Frontal cortex (tissue), 4 donors: ENCODE results near the gene NCKAP5. TPM values are rescaled to one million over a fixed set of nuclear protein-coding genes. Genes with fewer than 3 reads are reported as not detected.
A peak's percentile ranks its signal among the peaks of the same experiment; 100 is the strongest.

Experiments used
- DNase-seq, 2 donors: peaks; one replicate each; pipeline ENCODE4 v3.0.0; 2012; ENCODE audit warnings: low spot score in 2 of 2
- FAIRE-seq: peaks from 2 replicates; lab custom pipeline; 2012; peaks lifted over from hg19 to GRCh38; lab: Jason Lieb, UNC
- total RNA-seq: library from RNA; depleted of rRNA; stranded (reverse); fragments of >200 nt; gene quantifications from one replicate; pipeline ENCODE4 v1.2.3, GENCODE V29; 2014
- donor health status: control.
- donor health status: control.
- donor health status: control.

The NCKAP5 gene
- total RNA-seq, 1 donor from 2014 or later, result 9.0 TPM

DNA sequence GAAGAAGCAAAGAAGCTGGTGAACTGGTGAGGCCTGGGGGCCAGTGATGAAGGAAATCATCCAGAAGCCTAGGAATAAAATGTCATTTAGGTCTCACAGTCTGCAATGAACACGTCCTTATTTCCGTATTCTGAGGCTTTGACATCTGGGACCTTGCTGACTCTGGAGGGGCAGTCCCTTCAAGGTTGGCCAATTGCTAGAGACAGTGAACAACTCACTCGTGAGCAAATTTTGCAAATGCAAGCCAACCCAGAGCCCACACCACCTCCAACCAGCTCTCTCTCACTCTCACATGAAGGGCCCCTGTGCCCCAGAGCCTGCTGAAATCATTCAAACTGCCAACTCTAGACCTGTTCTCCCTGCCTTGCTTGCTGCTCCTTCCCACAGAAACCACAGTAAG is 619.2 kb downstream of the NCKAP5 start:
- no peak for FAIRE-seq
- DNase-seq, result no peak

- FAIRE-seq, result no peak
- no peak for DNase-seq
Measured at GRCh38 chr2:132948211-132948610, 620.1 kb downstream of the NCKAP5 start.

DNA sequence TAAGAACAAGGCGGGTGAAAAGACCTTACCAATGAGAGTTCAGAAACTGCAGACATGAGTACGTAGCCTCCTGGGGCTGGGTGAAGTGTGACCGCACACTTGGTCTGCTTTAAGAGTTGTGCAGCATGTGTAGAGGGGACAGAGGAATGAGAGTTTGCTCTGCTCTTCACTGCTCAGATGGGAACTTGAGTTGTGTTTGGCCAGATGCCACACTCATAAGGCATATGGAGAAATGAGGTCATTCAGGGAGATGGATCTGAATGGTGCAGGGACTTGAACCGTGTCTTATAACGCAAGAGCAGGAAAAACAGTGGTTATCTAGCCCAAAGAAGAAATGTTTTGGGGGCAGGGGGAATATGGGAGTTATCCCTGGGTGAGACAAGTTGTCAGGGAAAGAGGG is 624.4 kb downstream of the NCKAP5 start:
- DNase-seq (no peak), FAIRE-seq (no peak)

DNA sequence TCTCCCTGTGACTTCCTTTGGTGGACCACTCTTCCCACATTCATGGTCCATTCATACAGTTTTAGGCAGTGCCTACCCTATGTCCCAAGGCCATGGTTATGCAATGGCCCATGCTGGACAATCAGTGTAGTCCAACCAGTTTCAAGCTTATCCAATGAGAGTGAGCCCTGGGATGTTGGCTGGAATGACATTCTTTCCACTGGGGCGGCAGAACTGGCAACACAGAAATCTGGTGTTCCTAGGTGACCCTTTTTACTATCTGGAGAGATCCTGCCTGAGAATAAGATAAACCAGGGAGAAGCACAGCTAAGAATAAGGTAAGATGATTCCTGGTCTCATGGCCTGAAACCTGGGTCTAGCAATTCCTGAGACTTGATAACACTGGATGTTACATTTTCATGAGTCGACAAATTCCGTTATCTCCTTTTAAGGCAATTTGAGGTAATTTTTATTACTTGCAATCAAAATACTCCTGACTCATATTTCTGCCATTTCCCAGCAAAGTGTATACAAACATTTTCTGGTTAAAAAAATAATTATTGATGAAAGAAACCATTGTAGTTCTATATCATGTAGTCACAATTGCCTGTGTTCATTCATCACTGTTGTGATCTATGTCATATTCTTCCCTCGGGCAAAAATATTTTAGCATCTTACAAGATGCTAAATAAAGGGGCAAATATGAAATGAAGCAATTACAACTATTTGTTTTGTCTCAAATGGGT is 626.8 kb downstream of the NCKAP5 start:
- DNase-seq (no peak), FAIRE-seq (no peak)

DNA sequence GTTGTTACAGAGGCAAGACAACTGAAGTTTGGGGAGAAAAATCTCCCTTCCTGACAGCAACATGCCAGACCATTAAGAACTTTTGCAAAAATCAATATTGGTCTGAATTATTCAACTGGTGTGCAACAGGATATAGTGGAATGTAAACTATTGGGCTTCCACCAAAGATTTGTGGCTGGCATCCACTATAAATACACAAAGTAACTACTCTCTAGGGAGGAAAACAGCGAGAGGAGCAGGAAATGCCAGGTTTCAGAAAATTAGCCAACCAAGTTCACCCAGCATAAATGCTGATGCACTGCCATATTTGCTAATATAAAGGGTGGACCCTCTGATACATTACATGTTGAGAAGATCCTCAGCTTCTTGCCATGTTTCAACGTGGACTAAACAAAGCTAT is 630.6 kb downstream of the NCKAP5 start:
- FAIRE-seq, result no peak
- no peak for DNase-seq

- FAIRE-seq, result no peak
- DNase-seq, result no peak
Measured at GRCh38 chr2:132936791-132937190, 631.5 kb downstream of the NCKAP5 start.

DNA sequence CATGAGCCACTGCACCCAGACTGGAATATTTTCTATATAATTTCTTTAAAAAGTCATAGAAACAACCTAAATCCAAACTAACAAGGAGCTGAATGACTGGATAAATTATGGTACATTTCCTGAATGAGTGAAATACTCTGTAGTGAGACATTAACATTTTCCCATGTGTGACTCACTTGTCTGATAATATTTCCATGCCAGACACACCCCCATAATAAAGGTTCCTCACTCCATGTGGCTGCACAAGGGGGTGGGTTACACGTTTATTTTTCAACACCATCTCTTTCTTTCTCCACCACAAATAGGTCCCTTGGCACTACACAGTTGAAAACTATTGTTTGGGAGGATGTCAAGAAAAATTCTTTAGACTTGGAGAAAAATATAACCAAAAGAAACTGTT is 632.0 kb downstream of the NCKAP5 start:
- DNase-seq, result no peak
- FAIRE-seq, result no peak

- DNase-seq, result no peak
- no peak for FAIRE-seq
Measured at GRCh38 chr2:132929786-132930185, 638.5 kb downstream of the NCKAP5 start.

DNA sequence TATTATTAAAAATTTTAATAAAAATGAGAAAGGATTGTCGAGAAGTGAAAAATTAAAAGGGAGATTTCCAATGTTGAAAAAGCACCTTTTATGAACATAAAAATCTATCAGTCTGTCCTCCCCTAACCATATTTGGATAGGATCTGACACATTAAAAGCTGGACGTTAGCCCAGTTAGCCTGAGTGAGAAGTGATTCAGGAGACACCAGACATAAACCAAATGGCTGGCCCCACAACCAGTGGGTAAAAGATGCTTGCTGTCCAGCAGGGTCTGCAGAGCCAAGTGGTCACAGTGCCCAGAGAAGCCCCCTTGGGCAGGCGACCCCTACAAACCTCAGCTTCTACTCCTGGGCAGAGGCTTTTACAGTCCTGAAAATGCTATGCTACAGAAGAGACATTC is 644.5 kb downstream of the NCKAP5 start:
- DNase-seq, result no peak
- FAIRE-seq, result no peak

DNA sequence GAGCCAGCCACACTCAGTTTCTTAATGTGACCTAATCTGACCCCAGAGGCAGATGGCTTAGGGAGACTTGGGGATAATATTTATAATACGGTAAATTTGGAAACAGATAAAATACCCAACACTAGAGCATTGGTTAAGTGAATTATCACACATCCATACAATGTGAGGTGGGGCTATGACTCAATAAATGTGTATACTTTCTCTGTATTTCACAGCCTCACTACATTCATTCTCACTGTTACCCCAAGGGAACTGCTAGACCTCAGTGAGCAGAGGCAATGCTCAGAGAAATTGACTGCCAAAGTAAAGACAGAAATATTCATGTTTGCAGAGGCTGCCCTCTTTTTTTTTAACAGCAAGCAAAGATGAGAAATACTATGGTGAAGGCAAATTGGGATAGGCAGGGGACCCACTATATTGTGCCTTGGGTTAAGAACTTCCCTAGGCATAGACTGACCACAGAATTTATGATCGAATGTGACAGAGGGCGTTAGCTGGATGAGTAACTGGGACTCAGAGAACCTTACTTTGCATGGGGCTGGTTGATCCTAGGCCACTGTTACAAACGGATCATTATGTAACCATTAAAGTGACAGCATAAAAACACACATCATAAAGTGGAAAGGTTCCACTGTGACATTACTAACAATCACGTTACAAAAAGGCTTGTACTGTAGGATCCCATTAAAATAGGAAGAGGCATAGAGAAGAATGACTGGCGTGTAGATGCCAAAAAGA is 652.3 kb downstream of the NCKAP5 start:
- DNase-seq, result no peak
- no peak for FAIRE-seq

DNA sequence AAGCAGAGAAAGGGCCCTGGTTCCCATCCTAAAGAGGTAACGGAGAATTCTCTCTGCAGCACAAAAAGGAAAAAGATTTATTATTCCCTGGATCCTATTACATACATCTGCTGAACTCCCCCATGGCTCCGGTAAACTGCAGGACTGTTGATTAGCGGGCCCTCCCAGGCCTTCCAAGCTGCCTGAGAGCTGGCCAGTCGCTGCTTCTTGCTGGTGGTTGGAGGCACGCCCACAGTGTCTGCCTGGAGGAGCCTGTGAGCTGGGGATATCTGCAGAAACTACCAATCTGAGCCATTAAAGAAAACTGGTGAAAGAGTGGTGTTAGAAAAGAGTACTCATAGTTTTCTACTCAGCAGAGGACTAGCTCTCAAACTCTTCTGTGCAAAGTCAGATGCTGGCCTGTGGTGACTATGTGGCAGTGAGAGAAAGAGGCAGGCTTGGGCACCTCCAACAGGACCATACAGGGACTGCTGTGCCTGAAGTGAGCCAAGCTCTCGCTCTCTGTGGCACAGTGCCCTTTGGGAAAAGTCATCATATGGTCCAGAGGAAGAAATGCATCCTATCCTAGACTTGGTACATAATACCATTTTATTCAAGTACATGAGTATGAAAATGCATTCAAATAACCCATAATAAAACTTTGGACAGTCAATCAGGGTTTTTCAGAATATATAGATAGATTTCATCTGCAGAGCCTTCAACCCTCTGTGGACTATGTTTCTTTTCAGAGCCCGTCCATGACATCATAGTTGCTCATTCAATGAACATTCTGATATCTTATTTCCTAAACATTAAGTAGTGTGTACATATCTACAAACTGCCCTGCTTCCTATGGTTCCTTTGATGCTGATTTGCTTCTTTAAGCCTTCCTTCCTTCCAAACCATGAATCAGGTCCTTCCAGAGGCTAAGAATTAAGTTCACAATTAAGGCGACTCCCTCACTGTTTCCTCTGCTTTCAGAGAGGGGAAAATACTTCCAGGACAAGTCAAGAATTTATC is 656.2 kb downstream of the NCKAP5 start:
- DNase-seq, result no peak
- no peak for FAIRE-seq

- DNase-seq (no peak), FAIRE-seq (no peak)
Measured at GRCh38 chr2:132910432-132910831, 657.8 kb downstream of the NCKAP5 start.

DNA sequence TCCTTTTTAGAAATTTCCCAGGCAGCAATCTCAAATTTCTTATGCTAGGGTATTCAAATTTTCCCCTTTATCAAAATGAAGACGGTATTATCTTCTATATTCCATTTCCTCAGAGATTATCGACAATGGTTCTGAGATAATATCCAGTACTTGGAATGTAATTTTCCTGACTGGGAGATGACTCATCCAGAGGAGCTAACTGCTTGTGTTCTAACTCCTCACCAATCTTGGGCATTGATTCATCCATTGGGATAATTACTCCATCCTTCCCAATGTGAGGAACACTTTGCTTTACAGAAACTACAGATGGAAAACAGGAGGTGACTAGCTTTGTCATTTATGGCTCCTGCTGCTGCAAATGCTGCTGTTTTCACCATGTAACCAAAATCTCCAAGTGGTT is 658.8 kb downstream of the NCKAP5 start:
- no peak for DNase-seq
- no peak for FAIRE-seq

DNA sequence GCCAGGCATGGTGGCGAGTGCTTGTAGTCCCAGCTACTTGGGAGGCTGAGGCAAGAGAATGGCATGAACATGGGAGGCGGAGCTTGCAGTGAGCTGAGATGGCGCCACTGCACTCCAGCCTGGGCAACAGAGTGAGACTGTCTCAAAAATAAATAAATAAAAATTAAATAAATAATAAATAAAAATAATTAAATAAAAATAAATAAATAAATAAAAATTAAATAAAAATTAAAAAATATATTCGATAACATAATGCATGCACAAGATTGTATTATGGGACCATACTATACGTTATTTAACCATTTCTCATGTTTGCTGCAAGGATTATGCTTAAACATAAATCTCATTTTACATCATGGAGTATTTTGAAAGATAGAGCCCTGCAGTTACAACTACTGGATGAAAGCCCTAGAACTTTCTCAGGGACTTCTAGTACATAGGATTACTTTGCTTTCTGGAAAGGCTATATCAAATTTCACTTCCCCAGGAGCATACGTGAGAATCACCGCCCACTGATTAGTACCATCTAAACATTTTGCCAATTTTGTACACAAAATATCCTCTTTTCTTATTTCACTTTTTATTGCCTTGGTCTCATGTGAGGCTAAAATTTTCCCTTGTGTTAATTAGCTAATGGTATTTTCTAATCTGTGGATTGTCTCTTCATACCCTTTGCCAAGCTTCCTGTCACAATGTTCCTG is 664.0 kb downstream of the NCKAP5 start:
- peak; percentile 17 for FAIRE-seq
- DNase-seq, result no peak

DNA sequence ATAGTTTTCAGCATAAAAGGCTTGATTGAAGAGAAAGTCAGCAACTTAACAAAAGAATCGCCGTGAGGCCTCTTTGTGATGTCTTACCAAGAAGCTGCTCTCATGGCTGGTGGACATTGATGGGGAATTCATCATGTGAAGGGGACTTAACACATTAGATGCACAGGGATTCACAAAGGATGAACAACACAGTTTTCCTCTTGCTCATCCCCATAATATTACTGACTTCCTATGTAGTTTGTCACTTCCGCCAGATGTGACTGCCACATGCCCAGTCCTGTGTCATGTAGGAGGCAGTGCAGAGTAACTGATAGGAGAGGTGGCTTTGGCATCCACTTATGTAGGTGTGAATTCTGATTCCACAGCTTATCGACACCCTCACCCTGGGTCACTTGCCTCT is 665.6 kb downstream of the NCKAP5 start:
- DNase-seq, result no peak

GRCh38 chr2:132901661-132902060 is 666.6 kb downstream of the NCKAP5 start:
- DNase-seq, result no peak
- no peak for FAIRE-seq

More for the DNA sequence above, 665.6 kb downstream of the NCKAP5 start:
- FAIRE-seq, result no peak

GRCh38 chr2:132897111-132897510 is 671.2 kb downstream of the NCKAP5 start:
- no peak for FAIRE-seq
- no peak for DNase-seq

DNA sequence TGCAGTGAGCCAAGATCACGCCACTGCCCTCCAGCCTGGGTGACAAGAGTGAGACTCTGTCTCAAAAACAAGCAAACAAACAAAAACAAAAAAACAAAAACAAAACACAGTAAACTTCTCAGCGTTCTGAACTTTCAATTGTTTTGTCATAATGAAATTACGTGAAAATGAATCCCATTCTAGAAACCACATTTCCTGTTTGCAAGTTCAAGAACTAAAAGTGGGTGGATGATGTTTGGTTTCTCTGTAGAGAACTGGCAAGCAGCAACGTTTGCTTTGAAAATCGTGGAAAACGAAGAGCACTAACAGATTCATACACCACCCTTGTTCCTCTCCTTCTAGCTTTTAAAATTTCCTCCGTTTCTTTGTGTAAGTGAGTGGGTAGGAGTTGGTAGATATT is 672.2 kb downstream of the NCKAP5 start:
- FAIRE-seq, result no peak
- no peak for DNase-seq

DNA sequence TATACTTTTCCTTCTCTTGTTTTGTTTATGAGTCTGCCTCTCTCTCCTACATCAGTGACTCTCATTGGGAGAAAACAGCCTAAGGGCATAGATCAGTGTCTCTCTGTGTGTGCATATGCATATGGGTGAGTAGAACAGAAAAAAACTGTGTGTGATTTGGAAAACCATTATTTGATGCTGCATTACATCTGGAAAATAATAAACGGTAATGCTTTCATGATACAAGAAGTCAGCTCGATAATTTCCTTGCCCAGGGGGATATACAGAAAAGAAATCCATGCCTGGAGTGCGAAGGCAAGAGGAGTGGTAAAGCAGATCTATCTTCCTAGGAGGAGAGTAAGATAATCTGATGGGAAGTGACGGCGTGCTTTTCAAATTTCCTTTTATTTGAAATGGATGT is 676.8 kb downstream of the NCKAP5 start:
- FAIRE-seq (no peak), DNase-seq (no peak)

DNA sequence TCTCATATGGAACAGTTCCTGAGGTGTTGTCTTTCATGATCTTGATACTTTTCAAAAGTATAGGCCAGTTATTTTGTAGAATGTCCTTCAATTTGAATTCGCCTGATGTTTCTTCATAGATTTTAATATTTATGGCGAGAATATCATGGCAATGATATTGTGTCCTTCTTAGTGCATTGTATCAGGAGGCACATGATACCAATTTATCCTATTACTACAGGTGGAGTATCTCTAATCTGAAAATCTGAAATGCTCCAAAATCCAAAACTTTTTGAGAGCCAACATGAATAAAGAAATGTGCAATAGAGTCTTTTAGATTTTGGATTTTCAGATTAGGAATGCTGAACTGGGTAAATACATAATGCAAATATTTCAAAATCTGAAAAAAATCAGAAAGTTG is 681.7 kb downstream of the NCKAP5 start:
- DNase-seq (no peak), FAIRE-seq (no peak)
